ENCODE measurements around the gene RUFY3.
A peak's percentile ranks its signal among the peaks of the same experiment; 100 is the strongest.
"Not testable (repeated sequence)": the region's sequence is repeated elsewhere in the genome, so short reads cannot be mapped to it uniquely, and the experiment has no call there.

RUFY3 gene

DNA sequence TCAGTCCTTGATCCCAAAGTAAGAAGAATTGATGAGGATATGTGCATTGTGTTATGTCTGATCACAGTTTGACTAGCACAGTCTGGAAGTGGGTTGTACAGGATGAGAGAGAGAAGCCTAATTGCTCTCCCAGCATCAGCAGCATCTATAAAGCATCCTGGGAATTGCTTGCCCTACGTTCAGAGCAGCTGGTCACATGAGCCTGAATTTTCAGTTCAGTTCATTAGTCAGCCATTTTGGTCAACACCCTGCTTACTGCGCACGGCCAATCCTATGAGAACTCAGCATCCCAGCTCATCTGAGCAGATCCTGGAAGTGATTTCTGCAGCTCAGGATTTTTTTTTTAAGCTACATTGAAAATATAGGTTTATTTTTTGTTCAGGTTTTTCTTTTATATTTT, at the start of gene RUFY3:
Gene RUFY3 (plus strand): TSS at position 218 of the 400 bp plus-strand sequence. CDS start 610 bp downstream, outside the sequence.
- no peak for DNase-seq

DNA sequence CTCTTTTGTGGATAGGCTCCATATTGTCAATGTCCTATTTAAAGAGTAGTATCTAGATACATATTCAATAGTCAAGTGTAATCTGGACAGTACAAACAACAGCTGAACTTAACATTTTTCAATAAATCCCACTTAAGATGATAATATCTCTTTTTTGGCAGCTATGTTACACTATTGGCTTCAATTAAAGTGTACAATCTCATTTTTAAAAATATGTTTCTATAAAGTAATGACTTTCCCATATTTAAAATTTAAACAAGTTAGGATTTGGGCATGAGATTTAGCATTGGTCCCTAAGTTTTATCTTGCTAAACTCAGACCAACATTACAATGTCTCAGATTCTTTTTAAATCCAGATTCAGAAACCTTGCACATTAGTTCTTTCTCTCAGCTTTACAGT, 47.6 kb upstream of the RUFY3 start:
- DNase-seq = no peak

DNA sequence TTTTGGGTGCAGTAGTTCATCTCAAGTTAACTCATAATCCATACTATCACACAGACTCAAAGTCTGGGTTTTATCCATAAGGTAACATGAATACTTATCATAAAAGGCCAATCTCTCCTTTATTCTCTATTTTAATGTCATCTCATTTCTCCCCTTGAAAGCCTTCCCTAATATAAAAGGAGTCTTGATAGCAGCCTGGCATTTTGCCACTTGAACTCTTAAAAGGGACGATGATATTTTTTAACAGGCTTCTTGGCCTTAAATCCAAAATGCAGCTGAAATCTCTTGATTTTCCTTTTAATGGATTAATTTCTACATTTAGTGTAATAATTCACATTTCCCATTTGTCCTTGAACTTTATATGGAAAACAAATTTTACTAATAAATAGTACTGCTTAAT, 47.0 kb upstream of the RUFY3 start:
- DNase-seq = no peak

DNA sequence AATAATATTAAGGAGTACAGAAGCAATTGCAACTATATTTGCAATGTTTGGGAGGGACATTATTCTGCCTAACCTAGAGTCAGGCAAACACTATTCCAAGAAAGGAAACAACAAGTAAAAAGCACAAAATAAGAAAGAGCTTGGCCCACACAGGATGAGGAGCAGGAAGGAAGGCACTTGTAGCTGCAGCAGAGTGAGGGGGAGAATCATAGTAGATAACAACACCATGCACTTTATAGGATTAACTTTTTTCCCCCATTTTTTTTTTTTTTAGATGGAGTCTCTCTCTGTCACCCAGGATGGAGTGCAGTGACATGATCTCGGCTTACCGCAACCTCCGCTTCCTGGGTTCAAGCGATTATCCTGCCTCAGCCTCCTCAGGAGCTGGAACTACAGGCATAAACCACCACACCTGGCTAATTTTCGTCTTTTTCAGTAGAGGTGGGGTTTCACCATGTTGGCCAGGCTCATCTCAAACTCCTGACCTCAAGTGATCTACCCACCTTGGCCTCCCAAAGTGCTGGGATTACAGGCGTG, 45.1 kb upstream of the RUFY3 start:
- no peak for DNase-seq

GRCh38 chr4:70678383-70678999, 43.3 kb upstream of the RUFY3 start:
- no peak for DNase-seq

DNA sequence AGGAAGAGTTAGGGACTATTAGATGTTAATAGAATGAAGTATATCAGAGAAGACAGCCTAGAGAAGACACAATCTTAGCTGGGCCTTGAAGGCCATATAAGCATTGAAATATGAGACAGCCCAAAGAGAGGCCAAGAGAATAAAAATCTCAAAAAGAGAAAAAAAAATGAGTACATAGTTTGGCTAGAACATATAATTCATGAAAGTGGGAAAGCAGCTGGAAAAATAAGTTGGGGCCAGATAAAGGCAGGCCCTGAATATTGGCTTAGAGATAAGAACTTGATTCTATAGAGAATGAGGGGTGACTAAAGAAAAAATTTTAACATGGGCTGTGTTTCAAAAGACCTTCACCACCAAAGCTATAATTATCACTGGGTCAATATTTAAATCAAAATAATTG, 40.8 kb upstream of the RUFY3 start:
- no peak for DNase-seq

GRCh38 chr4:70681704-70682103, 40.1 kb upstream of the RUFY3 start:
- DNase-seq = no peak

DNA sequence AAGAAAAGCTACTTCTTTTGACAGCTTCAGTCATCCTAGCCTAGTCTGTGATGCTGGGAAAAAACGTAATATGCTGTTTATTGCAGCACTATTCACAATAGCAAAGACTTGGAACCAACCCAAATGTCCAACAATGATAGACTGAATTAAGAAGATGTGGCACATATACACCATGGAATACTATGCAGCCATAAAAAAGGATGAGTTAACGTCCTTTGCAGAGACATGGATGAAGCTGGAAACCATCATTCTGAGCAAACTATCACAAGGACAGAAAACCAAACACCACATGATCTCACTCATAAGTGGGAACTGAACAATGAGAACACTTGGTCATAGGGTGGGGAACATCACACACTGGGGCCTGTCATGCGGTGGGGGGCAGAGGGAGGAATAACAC, 39.6 kb upstream of the RUFY3 start:
- DNase-seq = not testable (repeated sequence)

- no peak for DNase-seq
Observed at GRCh38 chr4:70687392-70687791, 34.4 kb upstream of the RUFY3 start.

- peak; percentile 96 for DNase-seq
Observed at GRCh38 chr4:70687821-70688794, 33.7 kb upstream of the RUFY3 start, which contains the start of gene UTP3. Gene UTP3, plus strand, starts transcription at chr4:70688532. Its CDS starts 146 bp downstream, at chr4:70688678.

GRCh38 chr4:70688795-70689231, 33.0 kb upstream of the RUFY3 start:
- DNase-seq = no peak

DNA sequence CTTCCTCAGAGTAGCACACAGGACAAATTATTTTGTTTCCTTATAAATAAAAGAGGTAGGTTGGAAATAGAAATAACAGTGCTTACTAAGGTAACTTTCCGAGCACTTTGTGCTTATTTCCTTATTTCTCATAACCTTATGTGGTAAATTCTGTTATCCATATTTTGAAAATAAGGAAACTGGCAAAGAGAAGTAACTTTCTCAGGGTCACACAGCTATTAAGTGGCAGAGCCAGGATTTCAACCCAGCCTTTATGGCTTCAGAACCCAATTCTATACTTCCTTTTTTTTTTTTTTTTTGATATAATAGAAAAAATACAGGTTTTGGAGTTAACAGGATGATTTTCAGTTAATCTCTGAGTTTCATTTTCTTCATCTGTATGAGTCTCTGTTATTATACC, 30.1 kb upstream of the RUFY3 start:
- DNase-seq = no peak

- not testable (repeated sequence) for DNase-seq
Observed at GRCh38 chr4:70694633-70695032, 27.1 kb upstream of the RUFY3 start.

GRCh38 chr4:70698435-70698834, 23.3 kb upstream of the RUFY3 start:
- not testable (repeated sequence) for DNase-seq

GRCh38 chr4:70700712-70701111, 21.1 kb upstream of the RUFY3 start:
- no peak for DNase-seq

- no peak for DNase-seq
Observed at GRCh38 chr4:70701271-70701670, 20.5 kb upstream of the RUFY3 start.

- not testable (repeated sequence) for DNase-seq
Observed at GRCh38 chr4:70702592-70702991, 19.2 kb upstream of the RUFY3 start.

DNA sequence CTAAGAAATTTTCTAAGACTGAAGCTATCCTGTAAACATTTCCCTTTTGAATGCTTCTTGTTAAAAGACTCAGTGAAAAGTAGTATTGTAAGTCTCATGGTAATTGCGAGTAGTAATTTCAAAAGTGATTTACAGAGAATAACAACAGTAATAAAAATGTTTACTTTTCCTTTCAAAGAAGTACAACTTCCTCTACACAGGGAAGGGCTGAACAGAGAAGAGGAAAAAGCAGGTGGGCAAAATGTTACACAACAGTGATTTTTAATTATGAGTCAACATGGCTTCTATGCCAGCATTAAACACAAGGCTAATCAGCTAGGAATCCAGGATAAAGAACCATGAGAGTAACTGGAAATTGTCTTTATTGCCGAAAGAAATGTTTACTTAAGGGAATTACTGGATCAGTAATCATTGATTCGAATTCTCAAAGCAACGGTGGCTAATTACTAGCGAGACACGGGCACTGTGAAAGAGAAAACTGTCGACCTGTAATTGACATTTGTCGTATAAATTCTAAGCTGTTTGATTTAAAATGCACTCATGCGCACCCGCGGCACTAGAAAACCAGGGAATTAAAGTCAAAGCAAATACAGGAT, 18.0 kb upstream of the RUFY3 start:
- DNase-seq = no peak

DNA sequence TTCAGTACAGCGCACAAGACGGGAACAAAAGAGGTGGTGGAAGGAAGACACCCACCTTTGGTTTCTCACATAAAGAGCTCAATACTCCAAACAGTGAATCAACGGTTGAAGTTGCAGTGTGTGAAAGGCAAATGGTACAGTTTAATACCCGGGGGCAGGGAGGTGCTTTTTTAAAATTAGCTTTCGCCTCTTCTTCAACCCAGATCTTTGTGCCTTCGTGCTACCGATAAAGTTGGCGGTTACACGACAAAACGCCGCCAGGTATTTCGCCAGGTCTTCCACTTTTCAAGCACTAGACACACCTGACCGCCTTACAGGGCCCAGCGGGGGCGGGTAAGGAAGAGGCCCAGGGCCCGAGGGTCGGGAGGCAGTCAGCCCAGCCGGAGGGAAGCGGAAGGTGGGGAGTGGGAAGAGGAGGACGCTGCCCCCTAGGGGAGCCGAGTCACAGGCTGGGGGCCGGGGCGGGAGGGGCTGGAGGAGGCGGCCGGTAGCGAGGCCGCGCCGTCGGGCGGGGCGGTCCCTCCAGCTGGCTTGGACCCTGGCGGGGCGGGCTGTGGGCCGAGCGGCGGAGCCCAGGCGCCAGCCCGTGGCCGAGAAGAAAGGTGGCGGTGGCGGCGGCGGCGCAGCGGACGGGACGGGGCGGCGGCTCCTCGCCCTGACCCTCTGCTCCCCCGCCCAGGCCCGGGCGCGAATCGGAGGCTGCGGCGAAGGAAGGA, 17.4 kb upstream of the RUFY3 start:
- peak; percentile 79 for DNase-seq

GRCh38 chr4:70704931-70705182, 16.9 kb upstream of the RUFY3 start:
- DNase-seq = no peak

DNA sequence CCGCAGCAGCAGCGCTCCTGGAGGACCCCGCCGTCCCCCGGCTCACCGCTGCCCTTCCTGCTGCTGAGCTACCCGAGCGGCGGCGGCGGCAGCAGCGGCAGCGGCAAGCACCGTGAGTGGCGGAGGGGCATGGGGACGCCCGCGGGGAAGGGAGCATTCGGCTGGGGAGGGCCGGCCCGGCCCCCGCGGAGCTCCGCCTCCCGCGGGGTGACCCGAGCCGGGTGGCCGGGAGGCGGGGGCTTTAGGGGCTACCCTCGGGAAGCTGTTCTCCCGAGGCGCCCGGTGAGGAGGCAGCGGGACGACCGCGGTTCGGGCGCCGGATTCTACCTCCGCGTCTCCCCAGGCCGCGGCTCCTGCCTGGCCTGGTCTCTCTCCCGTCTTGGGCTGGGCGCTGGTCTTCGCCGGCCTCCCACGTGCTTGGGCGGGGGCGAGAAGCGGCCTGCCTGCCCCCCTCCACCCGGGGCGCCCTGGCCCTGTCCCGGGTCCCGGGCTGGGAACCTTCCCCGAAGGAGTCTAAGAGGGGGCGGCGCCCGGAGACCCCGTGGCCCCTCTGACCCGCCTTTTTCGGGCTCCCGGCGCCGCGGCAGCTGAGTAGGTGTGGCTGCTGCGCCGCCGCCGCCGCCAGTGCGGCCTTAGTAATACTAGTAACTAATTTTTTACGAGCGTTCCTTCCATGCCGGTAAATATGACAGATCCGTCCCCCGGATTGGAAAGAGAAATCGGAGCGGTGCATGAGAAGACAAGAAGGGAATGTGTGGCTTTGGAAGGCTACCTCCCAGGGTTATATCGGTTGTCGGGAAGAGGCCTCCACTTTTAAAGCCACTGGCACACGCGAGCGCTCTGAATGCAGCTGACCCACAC, 16.4 kb upstream of the RUFY3 start:
- peak; percentile 89 for DNase-seq

DNA sequence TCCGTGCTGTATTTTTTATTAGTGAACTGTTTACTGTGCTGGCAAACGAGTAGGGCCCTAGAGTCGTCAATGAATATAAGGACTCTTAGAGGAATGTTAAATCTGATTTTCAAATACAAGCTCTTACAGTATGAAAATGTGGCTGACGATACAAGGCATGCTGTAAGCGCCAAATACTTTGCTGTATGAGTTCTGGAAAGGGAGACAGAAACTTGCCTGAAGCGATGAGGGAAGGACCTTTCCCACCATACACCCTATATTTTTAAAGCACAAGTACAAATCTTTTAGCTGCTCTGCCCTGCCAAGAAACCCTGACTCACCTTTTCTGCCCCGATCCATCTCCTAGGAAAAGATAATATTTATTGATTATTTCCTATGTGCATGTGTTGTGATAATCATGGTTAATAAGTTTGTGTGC, 15.7 kb upstream of the RUFY3 start:
- no peak for DNase-seq

Data from activated CD8-positive, alpha-beta memory T cell treated with anti-CD3 and anti-CD28 coated beads for 24 hours (primary cell).